Hematopoietic multipotent progenitor cell treated with erythropoietin and hydrocortisone succinate and interleukin-3 and kit ligand, for 6 days (in vitro differentiated cells): Measurements from ENCODE around the gene RPE.
A peak's percentile ranks its signal among the peaks of the same experiment; 100 is the strongest.

Source experiments
- DNase-seq: peaks from one replicate; pipeline ENCODE4 v3.0.0-alpha.2; 2015

RPE gene

DNA sequence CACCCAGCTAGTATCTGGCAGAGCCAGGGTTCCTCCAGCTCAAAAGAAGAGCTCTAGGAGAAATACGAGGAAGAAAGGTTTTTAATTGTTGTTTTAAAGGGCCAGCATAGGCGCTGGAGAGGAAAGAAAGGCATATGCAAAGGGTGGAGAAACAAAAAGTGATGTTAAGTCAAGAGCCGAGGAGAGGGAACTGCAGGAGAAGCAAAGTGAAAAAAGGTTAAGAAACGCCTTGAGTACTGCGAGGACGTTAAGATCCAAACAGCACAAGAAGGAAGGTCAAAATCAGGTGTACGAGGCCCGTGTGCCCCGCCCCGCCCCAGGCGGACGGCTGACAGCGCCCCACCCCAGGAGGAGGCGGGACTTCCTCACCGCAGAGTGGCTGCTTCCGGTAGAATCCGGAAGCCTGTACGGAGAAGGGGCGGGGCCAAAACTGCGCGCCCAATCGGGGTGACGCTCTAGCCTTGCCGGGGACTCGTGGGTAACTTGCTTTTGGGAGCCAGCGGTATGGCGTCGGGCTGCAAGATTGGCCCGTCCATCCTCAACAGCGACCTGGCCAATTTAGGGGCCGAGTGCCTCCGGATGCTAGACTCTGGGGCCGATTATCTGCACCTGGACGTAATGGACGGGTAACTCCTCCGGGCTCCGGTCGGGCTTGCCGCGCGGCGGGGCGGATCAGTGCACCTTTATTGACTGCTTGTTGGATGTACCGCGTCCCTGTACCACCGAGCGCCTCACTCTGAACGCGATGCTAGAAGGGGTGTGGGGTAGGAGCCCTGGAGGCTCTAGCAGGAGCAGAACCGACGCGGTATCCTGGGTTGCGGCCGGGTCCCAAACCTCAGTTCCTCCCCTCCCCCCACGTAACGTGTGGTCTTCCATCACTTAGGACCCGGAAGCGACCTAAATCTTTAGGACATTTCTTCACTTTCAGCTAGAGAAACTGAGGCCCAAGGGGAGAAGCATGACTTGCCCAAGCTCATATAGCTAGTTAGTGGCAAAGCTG is at the start of gene RPE:
Gene RPE (plus strand): TSS at position 481 of the 1,000 bp plus-strand sequence. CDS start 24 bp downstream, at position 505.
- peak; percentile 98 for DNase-seq

DNA sequence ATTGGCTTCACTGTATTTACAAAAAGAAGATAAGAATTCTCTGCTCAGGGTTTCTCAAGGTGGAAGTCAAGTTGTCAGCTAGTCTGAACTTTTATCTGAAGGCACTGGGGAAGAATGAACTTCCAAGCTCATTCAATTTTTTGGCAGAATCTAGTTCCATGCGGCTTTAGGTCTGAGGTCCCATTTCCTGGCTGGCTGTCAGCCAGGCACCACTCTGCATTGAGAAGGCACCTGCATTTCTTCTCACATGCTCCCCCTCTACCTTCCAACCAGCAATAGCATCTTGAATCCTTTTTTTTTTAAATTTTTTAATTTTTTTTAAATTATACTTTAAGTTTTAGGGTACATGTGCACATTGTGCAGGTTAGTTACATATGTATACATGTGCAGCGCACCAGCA is 46.2 kb upstream of the RPE start:
- DNase-seq: no peak

DNA sequence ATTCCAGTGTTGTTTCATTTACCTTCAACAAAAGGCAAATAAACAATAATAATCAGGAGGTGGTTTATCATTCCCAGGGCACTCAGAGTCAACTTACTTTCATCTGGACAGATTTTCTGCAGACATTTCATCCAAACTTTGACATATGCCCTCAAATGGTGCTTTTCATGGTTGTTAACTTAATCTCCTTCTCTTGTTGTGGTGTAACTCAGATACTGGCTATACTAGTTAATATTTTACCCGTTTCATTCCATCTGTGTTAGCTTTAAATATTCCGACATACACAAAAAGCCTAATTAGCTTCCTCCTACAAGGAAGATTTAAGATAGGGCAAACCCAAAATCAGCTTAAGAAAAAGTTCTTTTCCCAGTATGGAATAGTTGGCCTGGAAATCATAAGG is 44.4 kb upstream of the RPE start:
- no peak for DNase-seq

DNA sequence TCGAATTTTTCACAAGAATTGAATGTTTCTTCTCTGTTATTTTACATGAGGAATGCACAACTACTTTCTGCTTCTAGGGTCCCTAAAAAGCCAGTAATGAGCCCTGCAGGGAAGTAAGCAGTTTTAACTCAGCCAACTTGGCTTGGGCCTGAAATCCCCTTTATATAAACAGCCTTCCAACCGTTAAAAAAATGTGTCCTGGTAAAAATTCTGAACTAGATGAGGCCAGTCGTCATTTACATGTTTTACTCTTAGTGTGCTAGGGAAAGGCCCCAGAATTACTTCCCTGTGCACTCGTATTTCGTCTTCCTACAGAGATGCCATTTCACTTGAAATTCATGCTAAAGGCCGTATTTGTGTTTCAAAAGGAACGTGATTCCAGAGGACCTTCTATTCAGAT is 42.4 kb upstream of the RPE start:
- DNase-seq: no peak

DNA sequence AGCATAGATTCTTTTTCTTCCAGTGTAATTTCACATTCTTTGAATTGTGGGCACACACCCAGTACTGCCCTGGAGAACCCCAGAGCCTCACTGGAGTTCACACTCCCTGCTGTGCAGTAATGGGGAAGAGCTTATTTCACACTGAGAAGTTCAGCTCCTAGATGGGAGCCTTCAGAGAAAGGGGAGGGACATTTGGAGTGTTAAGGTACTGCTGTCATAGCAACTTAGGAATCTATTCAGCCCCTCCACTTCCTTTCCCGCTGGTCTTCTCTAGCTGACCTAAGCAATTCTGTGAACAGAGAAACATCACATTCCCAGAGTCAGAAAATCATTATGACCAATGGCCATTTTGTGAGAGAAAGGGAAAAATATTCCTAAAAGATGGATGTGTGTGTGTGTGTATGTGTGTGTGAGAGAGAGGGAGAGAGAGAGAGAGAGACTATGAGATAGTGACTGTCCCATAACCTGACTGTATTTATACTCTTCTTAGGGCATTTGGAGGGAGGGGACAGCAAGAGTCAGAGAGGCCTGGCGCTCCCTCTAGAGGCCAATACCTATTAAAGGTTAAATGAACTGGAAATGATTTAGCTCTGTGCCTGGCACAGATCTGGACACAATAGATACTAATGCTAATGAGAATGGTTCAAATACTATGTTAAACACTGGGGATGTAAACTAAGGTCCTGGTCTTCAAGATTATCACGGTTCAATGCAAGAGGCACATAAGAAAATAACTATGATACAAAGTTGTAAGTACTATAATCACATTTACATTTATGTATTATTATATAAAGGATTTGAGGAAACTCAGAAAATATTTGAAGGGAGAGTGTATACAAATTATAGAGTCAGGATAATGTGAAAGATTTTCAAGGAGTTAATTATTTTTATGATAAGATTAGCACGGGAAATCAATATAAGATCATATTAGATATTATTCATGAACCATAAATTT is 41.5 kb upstream of the RPE start:
- peak; percentile 89 for DNase-seq

DNA sequence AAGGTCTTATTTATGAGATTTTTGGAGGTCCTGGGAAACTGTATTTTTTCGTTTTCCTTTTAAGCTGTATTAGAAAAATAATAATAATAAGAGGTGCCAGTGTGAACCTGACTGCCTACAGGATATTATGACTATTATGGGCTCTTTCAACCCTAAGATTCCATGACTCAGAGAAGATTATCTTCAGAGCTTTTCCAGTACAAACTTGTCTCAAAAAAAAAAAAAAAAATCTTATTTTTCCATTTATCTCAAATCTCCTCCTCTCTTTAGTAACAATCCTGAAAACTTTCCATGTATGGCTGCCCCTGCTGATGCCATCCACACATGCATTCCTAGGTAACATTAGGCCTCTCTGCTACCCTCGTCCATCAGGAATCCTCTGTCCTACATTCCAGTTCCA is 36.7 kb upstream of the RPE start:
- no peak for DNase-seq

DNA sequence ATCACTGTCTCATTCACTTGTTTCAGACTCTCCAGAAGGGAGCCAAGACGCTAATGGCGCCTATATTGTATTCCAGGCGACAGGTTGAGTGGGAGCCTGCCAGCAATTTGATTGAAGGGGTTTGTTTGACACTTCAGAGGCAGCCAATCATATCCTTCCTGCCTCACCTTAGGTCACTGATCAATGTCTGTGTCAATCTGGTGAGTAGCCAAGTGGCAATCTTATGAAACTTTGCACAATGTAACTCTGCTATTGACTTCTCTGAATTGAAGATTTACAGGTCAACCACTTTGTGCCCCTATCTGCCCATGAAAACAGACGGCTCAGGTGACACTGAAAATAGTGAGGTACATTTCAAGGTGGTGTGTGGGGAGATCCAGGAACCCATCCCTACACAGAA is 32.7 kb upstream of the RPE start:
- DNase-seq: no peak

DNA sequence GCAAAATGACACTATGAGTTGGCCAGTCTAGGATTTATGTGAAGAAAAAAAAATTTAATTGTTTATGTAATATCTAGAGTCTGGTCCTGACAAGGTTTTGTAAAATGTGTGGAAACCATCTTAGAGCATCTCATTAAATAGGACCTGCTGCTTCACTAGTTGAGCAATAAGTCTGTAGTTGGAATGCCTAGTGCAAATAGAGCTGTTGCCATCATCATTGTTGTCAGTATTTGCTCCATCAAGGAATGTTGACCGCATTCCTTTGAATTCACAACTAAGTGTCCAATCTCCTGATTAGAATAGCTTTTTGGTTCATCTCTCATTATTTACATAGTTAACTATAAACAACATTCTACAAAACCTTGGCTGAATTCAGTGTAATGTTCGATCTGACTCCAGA is 32.2 kb upstream of the RPE start:
- no peak for DNase-seq

DNA sequence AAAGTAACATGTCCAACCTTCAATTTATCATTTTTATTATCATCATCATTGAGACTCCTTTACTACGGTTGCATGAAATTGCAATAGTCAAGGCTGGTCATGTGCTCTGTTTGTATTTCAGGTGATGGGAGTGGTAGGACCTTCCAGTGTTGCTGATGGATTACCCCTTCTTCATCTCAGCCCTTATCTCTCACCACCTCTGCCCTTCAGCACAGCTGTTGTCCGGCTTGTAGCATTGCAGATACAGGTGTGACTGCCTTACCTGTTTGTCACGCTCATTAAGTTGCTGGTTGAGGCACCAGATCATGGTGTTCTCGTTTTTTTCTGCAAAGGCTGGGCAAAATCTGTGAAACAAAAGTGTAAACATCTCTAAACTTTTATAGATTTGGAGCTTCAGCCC is 31.7 kb upstream of the RPE start:
- no peak for DNase-seq

DNA sequence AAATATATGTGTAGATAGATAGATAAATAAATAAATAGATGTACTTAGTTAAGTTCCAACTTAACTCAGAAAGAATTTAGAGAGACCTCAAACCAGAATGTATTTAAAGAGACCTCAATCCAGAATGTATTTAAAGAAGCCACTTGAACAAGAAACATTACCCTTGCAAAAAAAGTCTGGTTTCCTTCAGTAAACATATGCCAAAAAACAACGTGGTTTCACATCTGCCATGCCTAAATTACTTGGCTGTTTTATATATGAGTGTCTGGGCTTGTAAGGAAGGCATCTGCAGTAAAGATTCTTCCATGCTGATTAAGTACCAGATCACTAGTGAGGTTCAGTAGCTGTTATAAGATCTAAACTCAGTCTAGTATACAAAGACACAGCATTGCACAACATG is 29.1 kb upstream of the RPE start:
- no peak for DNase-seq

DNA sequence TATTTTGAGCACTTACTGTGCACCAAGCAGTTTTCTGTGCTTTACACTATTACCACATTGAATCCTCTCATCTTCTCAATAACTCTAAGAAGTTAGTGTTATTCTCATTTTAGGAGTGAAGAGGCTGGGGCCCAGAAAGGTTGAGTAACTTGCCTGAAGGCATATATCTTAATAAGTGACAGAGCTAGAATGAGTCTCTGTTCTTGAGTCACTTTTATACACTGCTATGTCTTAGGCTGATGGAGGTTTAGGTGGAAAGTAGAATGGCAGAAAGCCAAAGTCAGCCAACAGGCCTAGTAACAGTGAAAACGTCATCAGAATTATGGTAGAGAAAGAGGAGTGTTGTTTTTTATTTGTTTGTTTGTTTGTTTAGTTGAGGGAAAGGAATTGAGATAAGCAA is 27.9 kb upstream of the RPE start:
- DNase-seq: no peak

DNA sequence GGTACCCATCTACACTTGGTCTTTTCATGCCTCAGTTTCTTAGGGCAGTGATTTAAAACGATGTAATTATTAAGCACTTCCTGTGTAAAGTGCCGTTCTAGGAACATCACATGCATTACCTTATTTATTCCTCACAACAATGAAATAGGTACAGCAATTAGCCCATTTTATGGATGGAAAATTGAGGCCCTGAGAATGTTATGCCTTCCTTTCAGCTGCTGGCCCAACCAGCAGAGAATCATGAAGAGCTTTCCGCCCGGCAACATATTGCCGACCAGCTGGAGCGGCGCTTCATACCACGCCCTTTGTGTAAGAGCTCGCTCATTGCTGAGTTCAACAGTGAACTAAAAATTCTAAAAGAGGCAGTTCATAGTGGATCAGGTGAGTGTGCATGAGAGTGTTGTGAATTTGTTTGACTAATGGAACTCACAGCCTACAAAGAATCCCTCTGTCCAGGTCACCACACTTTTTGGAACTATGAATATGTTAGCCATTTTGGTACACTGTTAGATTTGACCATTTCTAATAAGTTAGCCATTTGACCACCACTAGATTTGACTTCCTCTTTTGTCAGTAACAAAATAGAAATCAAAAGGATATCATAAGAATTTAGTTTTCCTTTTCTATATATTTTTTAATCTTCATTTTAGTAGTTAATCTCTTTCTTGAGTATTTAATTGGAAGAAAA is 25.6 kb upstream of the RPE start:
- DNase-seq: no peak

DNA sequence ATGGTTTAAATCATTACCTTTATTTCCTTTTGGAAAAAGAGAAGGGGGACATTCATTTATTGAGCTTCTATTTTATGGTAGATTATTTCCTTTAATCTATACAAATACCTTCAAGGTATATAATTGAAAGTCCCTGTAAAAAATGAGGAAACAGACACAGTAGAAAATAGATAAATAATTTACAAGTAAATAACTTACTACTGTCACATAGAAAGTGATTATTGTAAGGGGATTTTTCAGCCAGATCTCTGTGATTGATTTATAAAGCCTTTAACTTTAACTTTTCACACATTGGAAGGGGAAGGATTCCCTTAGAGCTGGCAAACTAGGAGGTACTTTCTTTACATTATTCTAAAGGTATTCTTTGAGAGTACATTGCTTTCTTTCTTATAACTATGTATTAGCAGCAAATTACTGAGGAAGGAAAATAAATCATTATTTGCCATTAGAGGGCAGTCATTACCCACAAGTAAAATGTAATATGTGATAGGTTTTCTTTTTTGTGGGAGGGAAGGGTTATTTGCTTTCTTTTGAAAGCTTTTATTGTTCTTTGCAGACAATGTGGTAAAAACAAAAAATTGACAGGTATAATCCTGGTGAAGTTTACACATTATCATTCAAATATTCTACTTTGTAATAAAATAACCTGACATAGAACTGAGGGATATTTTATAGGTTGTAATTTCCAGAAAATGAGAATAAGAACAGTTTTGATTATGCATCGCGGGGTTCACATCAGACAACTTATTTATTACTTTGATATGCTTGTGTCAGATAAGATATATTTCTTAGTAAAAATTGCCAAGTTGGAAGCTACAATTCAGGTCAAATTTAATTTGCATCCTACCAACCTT is 24.8 kb upstream of the RPE start:
- DNase-seq: peak; percentile 75

DNA sequence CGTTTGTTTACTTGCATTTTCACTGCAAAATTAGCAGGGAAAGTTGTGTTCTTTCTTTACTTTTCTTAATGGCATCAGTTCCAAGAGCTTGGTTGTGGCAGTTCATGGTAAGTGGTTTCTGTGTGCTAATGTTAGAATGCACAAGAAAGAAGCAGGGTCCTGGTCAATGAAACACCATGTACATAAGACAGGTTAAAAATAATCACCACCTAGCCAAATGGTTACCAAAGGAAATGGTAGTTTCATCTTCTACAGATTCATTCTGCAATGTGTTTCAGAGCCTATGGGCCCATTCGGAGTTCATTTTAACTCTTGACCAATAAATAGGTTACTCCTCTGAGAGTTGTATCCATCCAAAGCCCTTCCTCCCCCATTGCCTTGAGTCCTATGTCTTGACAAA is 18.1 kb upstream of the RPE start:
- DNase-seq: no peak

DNA sequence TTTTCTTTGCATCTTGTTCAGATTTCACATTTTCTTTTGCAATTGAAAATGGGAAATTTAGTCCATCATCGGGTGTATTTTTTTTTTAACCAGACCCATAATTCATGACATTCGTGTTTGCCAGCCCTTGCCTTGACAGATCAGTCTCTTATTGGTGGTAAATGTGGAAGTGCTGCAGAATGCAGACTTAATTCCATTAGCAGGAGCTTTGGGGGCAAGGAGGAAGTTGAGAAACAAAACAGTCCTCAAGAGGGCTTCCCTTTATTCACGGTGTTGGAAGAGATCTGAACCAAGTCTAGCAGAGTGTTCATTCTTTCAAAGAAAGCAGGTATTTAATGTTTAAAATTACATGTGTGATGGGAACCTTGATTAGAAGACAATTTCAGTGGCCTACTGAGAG is 16.6 kb upstream of the RPE start:
- DNase-seq: peak; percentile 61

DNA sequence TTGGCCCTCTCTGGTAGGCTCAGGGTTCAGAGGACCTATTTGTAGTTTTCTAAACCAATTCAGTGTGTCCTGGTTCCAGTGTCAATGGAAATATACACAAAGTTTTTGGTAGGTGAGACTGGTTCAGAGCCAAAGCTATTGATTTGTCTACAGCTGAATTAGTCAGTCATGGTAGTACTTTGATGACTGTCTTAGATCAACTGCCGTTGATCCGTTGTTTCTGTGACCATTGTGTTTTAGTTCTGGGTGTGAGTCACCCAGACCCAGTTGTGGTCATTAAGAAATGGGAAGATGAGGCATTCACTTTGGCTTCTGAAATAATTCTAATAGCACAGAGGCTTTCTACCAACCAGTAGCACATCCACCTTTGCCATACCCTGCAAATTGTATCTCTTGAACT is 16.0 kb upstream of the RPE start:
- no peak for DNase-seq

DNA sequence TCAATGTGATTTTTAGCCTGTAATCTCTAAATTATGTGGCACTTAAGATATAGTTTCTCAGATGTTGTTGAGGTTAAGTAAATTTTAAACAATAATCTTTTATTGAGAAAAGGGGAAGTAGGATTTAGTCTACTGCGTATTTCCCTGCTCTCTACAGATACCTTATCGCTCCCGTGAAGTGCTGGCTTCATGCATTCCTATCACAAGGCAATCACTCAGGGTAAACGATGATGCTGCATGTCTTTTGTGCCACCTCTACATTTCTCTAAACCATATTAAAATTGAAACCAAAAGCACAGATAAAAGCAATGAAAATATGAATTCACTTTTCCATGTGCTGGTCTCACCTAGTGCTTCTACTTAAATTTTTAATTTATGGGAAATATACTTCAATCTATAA is 14.4 kb upstream of the RPE start:
- DNase-seq: peak; percentile 81

DNA sequence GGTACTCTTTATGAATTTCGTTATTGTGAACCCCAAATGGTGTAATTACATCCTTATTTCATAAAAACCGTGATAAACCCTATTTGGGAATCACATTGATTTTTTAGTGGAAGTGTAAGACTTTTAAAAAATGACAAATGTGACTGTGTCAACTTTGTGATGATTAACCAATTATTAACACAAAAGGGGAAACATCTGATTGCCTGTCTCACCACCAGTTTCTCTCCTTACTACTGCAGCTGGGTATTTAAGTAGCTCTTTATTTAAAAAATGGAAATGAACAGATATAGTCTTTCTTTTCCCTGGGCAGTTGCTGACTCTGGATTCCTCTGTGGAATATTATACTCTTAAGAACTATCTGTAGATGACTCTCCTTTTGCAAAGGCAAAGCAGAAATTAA is 11.6 kb upstream of the RPE start:
- no peak for DNase-seq

DNA sequence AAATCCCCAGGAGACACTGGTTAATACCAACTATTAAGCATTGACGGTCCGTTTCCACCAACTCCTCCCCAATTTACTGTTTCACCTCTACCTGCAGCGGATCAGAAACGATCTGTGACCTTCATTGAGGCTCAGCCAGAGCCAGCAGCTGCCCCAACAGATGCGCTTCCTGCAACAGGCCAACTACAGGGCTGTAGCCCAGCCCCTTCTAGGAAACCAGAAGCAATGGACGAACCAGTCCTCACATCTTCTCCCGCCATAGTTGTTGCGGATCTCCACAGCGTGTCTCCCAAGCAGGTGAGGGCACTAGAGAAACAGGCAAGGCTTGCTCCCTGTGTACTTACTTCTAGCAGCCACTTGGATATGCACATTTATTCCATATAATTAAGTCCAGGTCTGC is 8.5 kb upstream of the RPE start:
- DNase-seq: no peak

DNA sequence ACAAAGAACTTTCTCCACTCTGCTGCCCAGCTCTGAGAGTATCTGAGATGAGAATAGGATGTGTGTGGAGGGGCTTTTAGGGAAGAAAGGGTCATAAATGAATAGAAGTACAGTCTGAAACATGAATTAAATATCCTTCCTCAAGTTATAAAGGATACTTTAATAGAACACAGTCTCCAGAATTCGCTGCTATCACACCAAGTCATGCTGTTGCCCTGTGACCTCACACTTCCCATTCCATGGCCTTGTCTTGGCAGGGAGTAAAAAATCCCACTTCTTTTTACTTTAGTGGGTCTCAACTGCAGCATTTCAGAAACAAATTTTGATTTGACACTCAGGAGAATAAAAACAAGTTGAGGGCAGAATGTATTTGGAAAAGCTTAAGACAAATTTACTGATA is 3.8 kb upstream of the RPE start:
- DNase-seq: no peak

DNA sequence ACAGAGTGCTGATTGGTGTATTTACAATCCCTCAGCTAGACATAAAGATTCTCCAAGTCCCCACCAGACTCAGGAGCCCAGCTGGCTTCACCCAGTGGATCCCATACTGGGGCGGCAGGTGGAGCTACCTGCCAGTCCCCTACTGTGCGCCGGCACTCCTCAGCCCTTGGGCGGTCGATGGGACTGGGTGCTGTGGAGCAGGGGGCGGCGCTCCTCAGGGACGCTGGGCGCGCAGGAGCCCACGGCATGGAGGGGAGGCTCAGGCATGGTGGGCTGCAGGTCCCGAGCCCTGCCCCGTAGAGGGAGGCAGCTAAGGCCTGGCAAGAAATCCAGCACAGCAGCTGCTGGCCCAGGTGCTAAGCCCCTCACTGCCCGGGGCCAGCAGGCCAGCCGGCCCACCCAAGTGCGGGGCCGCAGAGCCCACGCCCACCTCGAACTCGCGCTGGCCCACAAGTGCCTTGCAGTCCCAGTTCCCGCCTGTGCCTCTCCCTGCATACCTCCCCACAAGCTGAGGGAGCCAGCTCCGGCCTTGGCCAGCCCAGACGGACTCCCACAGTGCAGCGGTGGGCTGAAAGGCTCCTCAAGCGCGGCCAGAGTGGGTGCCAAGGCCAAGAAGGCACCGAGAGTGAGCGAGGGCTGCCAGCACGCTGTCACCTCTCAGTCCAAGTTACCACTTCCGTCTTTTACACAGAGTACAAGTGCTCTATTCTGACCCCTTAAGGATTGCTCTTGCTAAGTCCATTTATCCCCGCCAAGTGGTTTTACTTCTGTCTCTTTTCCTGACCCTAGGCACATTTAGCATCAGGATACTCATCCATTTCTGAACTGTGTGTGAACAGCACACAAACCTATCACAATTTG is 1.7 kb upstream of the RPE start:
- no peak for DNase-seq
